K562 (cell line): Measurements from ENCODE around the gene ZNF514. TPM values are rescaled to one million over a fixed set of nuclear protein-coding genes. Genes with fewer than 3 reads are reported as not detected.

Experiments used
- ATAC-seq: fragments of 200-7000 bp; cut with Tn5 transposase; 3 replicates; pipeline ENCODE4 v1.9.1; 2020; ENCODE audit warnings: moderate library complexity
- BruUV-seq: library from RNA; stranded (reverse); fragments of 400-500 nt; replicated peaks from 2 replicates; lab custom pipeline; 2021; lab: Mats Ljungman, UMichigan
- CTCF ChIA-PET: fragments of 300-600 bp; formaldehyde crosslinking; extraction: SDS; loops from one replicate; lab custom pipeline; 2021; ENCODE audit warnings: low intra/inter-chr PET ratio; lab: Yijun Ruan, JAX
- POLR2A ChIA-PET: fragments of 300-600, 350-650 bp; sonication (Branson Sonifier 250); formaldehyde crosslinking; extraction: SDS; loops from one replicate; lab custom pipeline; 2021; ENCODE audit warnings: antibody characterized with exemption, inconsistent platforms; lab: Yijun Ruan, JAX
- DNase-seq, 4 experiments: peaks; one replicate each; pipeline versions ENCODE4 v3.0.0 to v3.0.0-alpha.2; 2011 to 2018; ENCODE audit warnings: low spot score in 3 of 4, mixed read lengths in 3 of 4; ENCODE audit errors: extremely low read depth in 1 of 4
- FAIRE-seq: peaks from 2 replicates; lab custom pipeline; 2011; peaks lifted over from hg19 to GRCh38; lab: Jason Lieb, UNC
- H2AFZ ChIP-seq: 2 replicates; pipeline ENCODE4 v1.6.0; 2011; ENCODE audit warnings: low read depth, low read length, control low read depth, inconsistent platforms
- H3K27ac ChIP-seq: fragments of 200-600 bp; 3 replicates; pipeline ENCODE4 v1.8.0; 2011; ENCODE audit warnings: low read depth, mild to moderate bottlenecking, control low read depth, inconsistent platforms, low read length, moderate library complexity, mixed read lengths; ENCODE audit errors: extremely low read depth
- H3K27me3 ChIP-seq, 2 experiments: fragments of 300-600 bp in 1 of 2; 2 replicates in 1 of 2; 3 replicates in 1 of 2; pipeline versions ENCODE4 v1.6.0 to v1.8.0; 2011; ENCODE audit warnings: inconsistent platforms in 2 of 2, low read length in 2 of 2, mild to moderate bottlenecking in 1 of 2, mixed read lengths in 1 of 2, moderate library complexity in 1 of 2; ENCODE audit not compliant: control insufficient read depth in 2 of 2, insufficient read depth in 2 of 2
- H3K36me3 ChIP-seq: fragments of 300-600 bp; 3 replicates; pipeline ENCODE4 v1.8.0; 2011; ENCODE audit warnings: mild to moderate bottlenecking, low read length, inconsistent platforms; ENCODE audit not compliant: control insufficient read depth, insufficient read depth
- H3K4me1 ChIP-seq, 2 experiments: fragments of 200-600 bp in 1 of 2; replicated peaks in 1 of 2; 2 replicates in 1 of 2; 3 replicates in 1 of 2; pipeline versions ENCODE4 v1.5.1 to v1.8.0; 2011; ENCODE audit warnings: inconsistent platforms in 2 of 2, low read length in 2 of 2, mild to moderate bottlenecking in 1 of 2, mixed read lengths in 1 of 2, moderate library complexity in 1 of 2; ENCODE audit not compliant: control insufficient read depth in 2 of 2, insufficient read depth in 2 of 2
- H3K4me2 ChIP-seq: 2 replicates; pipeline ENCODE4 v1.6.1; 2011; ENCODE audit warnings: low read length, control low read depth, inconsistent platforms, mixed read lengths; ENCODE audit not compliant: insufficient read depth
- H3K4me3 ChIP-seq: fragments of 200-600 bp; sonication (generic), shearing (Covaris generic); 2 replicates; pipeline ENCODE4 v1.5.1; 2016; ENCODE audit warnings: control low read depth, inconsistent platforms
- H3K79me2 ChIP-seq: fragments of 200-600 bp; 3 replicates; pipeline ENCODE4 v1.8.0; 2011; ENCODE audit warnings: low read length, inconsistent platforms; ENCODE audit not compliant: control insufficient read depth, insufficient read depth
- H3K9ac ChIP-seq, 2 experiments: 2 replicates each; pipeline versions ENCODE4 v1.6.0 to v1.6.1; 2011; ENCODE audit warnings: low read depth in 2 of 2, low read length in 2 of 2, control low read depth in 1 of 2, inconsistent platforms in 1 of 2, mild to moderate bottlenecking in 1 of 2, mixed read lengths in 1 of 2; ENCODE audit not compliant: insufficient read depth in 1 of 2
- H3K9me1 ChIP-seq: one replicate; pipeline ENCODE4 v1.6.0; 2011; ENCODE audit warnings: inconsistent platforms, mild to moderate bottlenecking, low read length, moderate library complexity; ENCODE audit not compliant: control insufficient read depth, insufficient read depth
- H3K9me3 ChIP-seq: replicated peaks from 2 replicates; pipeline ENCODE4 v1.5.1; 2011; ENCODE audit warnings: low read depth, low read length, inconsistent platforms; ENCODE audit not compliant: control insufficient read depth, insufficient read depth
- H4K20me1 ChIP-seq: replicated peaks from 2 replicates; pipeline ENCODE4 v1.6.1; 2011; ENCODE audit warnings: low read length, inconsistent platforms, mixed read lengths; ENCODE audit not compliant: control insufficient read depth, insufficient read depth
- CHAMP1 ChIP-seq: fragments of 450-650 bp; IDR thresholded peaks from 2 replicates; pipeline ENCODE4 v1.6.1; 2016; ENCODE audit warnings: mild to moderate bottlenecking
- GABPA ChIP-seq: fragments of 200-800 bp; sonication (Bioruptor generic); conservative IDR thresholded peaks from 2 replicates; pipeline ENCODE4 v1.6.1; 2016; ENCODE audit warnings: low read depth, missing genetic modification characterization, missing compliant biosample characterization
- NCOR1 ChIP-seq: fragments of 450-650 bp; IDR thresholded peaks from 2 replicates; pipeline ENCODE4 v1.6.1; 2016; ENCODE audit warnings: mild to moderate bottlenecking, moderate library complexity
- TSHZ1 ChIP-seq: fragments of 250-450 bp; sonication (Bioruptor Pico); IDR thresholded peaks from 2 replicates; pipeline ENCODE4 v1.4.0; 2020; ENCODE audit warnings: mild to moderate bottlenecking, moderate library complexity
- WGBS: fragments of 100-300 bp; shearing (Covaris generic); methylation state at CpG from one replicate; pipeline ENCODE4 v1.1.6; 2016; ENCODE audit warnings: low coverage, mixed read lengths; ENCODE audit not compliant: insufficient coverage; ENCODE audit errors: missing lambda C conversion rate; 5-methylcytosine and 5-hydroxymethylcytosine counted together
- in situ Hi-C: fragments of 300-500 bp; cut with MboI; formaldehyde crosslinking; loops from 4 replicates; pipeline ENCODE4 v1.15.0; 2018; ENCODE audit warnings: inconsistent platforms, mixed read lengths
- intact Hi-C: fragments of 100-400 bp; cut with micrococcal nuclease; formaldehyde crosslinking; loops from 2 replicates; pipeline ENCODE4 v1.14.2; 2022
- polyA plus RNA-seq, 8 experiments: library from polyadenylated mRNA; depleted of rRNA in 4 of 8; stranded (reverse) in 5 of 8; unstranded in 3 of 8; fragments of >200 nt; fragmentation: Nextera tagmentation in 2 of 8; fragmentation: Illumina TruSeq in 1 of 8; extraction: Ambion mirVana in 2 of 8; extraction: Trizol in 1 of 8; gene quantifications; 2 replicates each; pipeline versions ENCODE4 v1.2.1 to v1.2.3, GENCODE V29; 2011 to 2014; ENCODE audit warnings: inconsistent platforms in 1 of 8, missing spikeins in 1 of 8
- total RNA-seq, 7 experiments: library from RNA; depleted of rRNA in 6 of 7; stranded (reverse); fragments of >200 nt in 6 of 7; fragmentation: Illumina TruSeq in 2 of 7; extraction: Trizol in 2 of 7; gene quantifications; 2 replicates each; pipeline versions ENCODE4 v1.2.1 to v1.2.3, GENCODE V29; 2011 to 2021; ENCODE audit warnings: low replicate concordance in 1 of 7

Gene ZNF514
- total and polyA plus RNA-seq, 9 of the 15 experiments (the other 6 are each of a cell fraction or from before 2014, with no cell fraction given) = 7.5 to 17.7 (median 11.4) TPM

- no peak for ATAC-seq
- no peaks in the 10 kb centered on the region for H3K4me1 ChIP-seq
- no peak overlapping the region for H3K4me2 ChIP-seq
- peaks cover 5% of the 10 kb centered on the region; the same call in 1 of the 3 replicates for H3K79me2 ChIP-seq
- no peak overlapping the region for H2AFZ ChIP-seq
- in situ Hi-C loops = no loop called here
- WGBS = 91% methylated on average over 7 of the region's 8 CpGs
- peaks cover 95% of the 10 kb centered on the region for H3K36me3 ChIP-seq
- intact Hi-C loops = no loop called here
- TF ChIP-seq NCOR1 (no peak), GABPA (tag) (no peak), CHAMP1 (no peak), TSHZ1 (CRISPR knock-in tag) (no peak)
- TF ChIP-seq, all 486 proteins: peak for 0
- Histone ChIP-seq H3K4me3 (no peak overlapping the region), H3K27me3 (no peaks in the 10 kb centered on the region), H3K27ac (no peak overlapping the region), H3K9me1 (no peaks in the 10 kb centered on the region), H3K9ac (no peak overlapping the region), H3K9me3 (no peaks in the 10 kb centered on the region; the same call in 1 of the 2 replicates), H4K20me1 (no peaks in the 10 kb centered on the region; the same call in 1 of the 2 replicates)
- no peak for DNase-seq
- no peak for FAIRE-seq
- POLR2A ChIA-PET = no interaction called here
- no TSS peak for BruUV-seq
- CTCF ChIA-PET = no interaction called here
Observed at GRCh38 chr2:95104606-95105005, 55.0 kb downstream of the ZNF514 start.
